Measurements from ENCODE around the gene USP6NL.
A peak's percentile ranks its signal among the peaks of the same experiment; 100 is the strongest.
"Not testable (repeated sequence)": the region's sequence is repeated elsewhere in the genome, so short reads cannot be mapped to it uniquely, and the experiment has no call there.

USP6NL gene

GRCh38 chr10:11441151-11441535, 170.3 kb downstream of the USP6NL start:
- DNase-seq: no peak

- DNase-seq: no peak
Observed at GRCh38 chr10:11440250-11441150, 170.9 kb downstream of the USP6NL start.

GRCh38 chr10:11439523-11440053, 171.9 kb downstream of the USP6NL start:
- no peak for DNase-seq

GRCh38 chr10:11437391-11438142, 173.9 kb downstream of the USP6NL start:
- DNase-seq: no peak

- DNase-seq: not testable (repeated sequence)
Observed at GRCh38 chr10:11436445-11436844, 175.0 kb downstream of the USP6NL start.

GRCh38 chr10:11435581-11435981, 175.9 kb downstream of the USP6NL start:
- no peak for DNase-seq

GRCh38 chr10:11434324-11434723, 177.1 kb downstream of the USP6NL start:
- no peak for DNase-seq

GRCh38 chr10:11433657-11434056, 177.8 kb downstream of the USP6NL start:
- DNase-seq: no peak

GRCh38 chr10:11431216-11431555, 180.3 kb downstream of the USP6NL start:
- DNase-seq: no peak

GRCh38 chr10:11430421-11431215, 180.8 kb downstream of the USP6NL start:
- no peak for DNase-seq

GRCh38 chr10:11429439-11430052, 181.9 kb downstream of the USP6NL start:
- no peak for DNase-seq

GRCh38 chr10:11425676-11426075, 185.8 kb downstream of the USP6NL start:
- DNase-seq: no peak

- DNase-seq: no peak
Observed at GRCh38 chr10:11425296-11425610, 186.2 kb downstream of the USP6NL start.

GRCh38 chr10:11424456-11425295, 186.8 kb downstream of the USP6NL start:
- no peak for DNase-seq

- DNase-seq: no peak
Observed at GRCh38 chr10:11416974-11417373, 194.5 kb downstream of the USP6NL start.

- no peak for DNase-seq
Observed at GRCh38 chr10:11415095-11415494, 196.4 kb downstream of the USP6NL start.

- DNase-seq: no peak
Observed at GRCh38 chr10:11414314-11415038, 197.0 kb downstream of the USP6NL start.

GRCh38 chr10:11411926-11412545, 199.4 kb downstream of the USP6NL start:
- DNase-seq: no peak

GRCh38 chr10:11409357-11409756, 202.1 kb downstream of the USP6NL start:
- DNase-seq: no peak

GRCh38 chr10:11407939-11408338, 203.5 kb downstream of the USP6NL start:
- peak; percentile 13 for DNase-seq

GRCh38 chr10:11406746-11407145, 204.7 kb downstream of the USP6NL start:
- DNase-seq: no peak
